GM19025 (cell line): ENCODE results near the gene RPS10.
"Not testable (repeated sequence)": the region's sequence is repeated elsewhere in the genome, so short reads cannot be mapped to it uniquely, and the experiment has no call there.

Experiments
- ATAC-seq: cut with Tn5 transposase; IDR thresholded peaks from one replicate; pipeline ENCODE4 v1.9.1; 2021; ENCODE audit warnings: mild to moderate bottlenecking, low read depth, moderate library complexity; ENCODE audit not compliant: unreplicated experiment

RPS10 gene

GRCh38 chr6:34451192-34451591 is 25.3 kb upstream of the RPS10 start:
- no peak for ATAC-seq

GRCh38 chr6:34447910-34448309 is 22.0 kb upstream of the RPS10 start:
- ATAC-seq, result no peak

- no peak for ATAC-seq
These were observed 21.5 kb upstream of the RPS10 start for GRCh38 chr6:34447386-34447785.

- ATAC-seq, result no peak
These were observed 19.5 kb upstream of the RPS10 start for GRCh38 chr6:34445313-34445860.

GRCh38 chr6:34441526-34441925 is 15.7 kb upstream of the RPS10 start:
- no peak for ATAC-seq

- no peak for ATAC-seq
These were observed 13.6 kb upstream of the RPS10 start for GRCh38 chr6:34439442-34439841.

GRCh38 chr6:34438705-34439104 is 12.8 kb upstream of the RPS10 start:
- no peak for ATAC-seq

- ATAC-seq, result no peak
These were observed 11.7 kb upstream of the RPS10 start for GRCh38 chr6:34437644-34437970.

- no peak for ATAC-seq
These were observed 11.2 kb upstream of the RPS10 start for GRCh38 chr6:34436803-34437643.

- ATAC-seq, result no peak
These were observed 10.0 kb upstream of the RPS10 start for GRCh38 chr6:34435916-34436315.

- ATAC-seq, result no peak
These were observed 754 bp downstream of the RPS10 start for GRCh38 chr6:34425132-34425497.

GRCh38 chr6:34424200-34425131 is 1.4 kb downstream of the RPS10 start:
- no peak for ATAC-seq

GRCh38 chr6:34423254-34423653 is 2.6 kb downstream of the RPS10 start:
- no peak for ATAC-seq

GRCh38 chr6:34418367-34418766 is 7.5 kb downstream of the RPS10 start:
- ATAC-seq, result no peak

- ATAC-seq, result no peak
These were observed 8.9 kb downstream of the RPS10 start for GRCh38 chr6:34416877-34417371.

GRCh38 chr6:34414999-34415858 is 10.6 kb downstream of the RPS10 start:
- no peak for ATAC-seq

GRCh38 chr6:34412643-34413214 is 13.1 kb downstream of the RPS10 start:
- no peak for ATAC-seq

GRCh38 chr6:34412016-34412415 is 13.9 kb downstream of the RPS10 start:
- ATAC-seq, result no peak

GRCh38 chr6:34407915-34408314 is 18.0 kb downstream of the RPS10 start:
- not testable (repeated sequence) for ATAC-seq

- ATAC-seq, result no peak
These were observed 29.4 kb downstream of the RPS10 start for GRCh38 chr6:34396518-34396917.
